HepG2 (cell line): ENCODE results near the gene TMEM97. TPM values are rescaled to one million over a fixed set of nuclear protein-coding genes. Genes with fewer than 3 reads are reported as not detected.

Experiments
- ATAC-seq: fragments of 200-7000 bp; cut with Tn5 transposase; 3 replicates; pipeline ENCODE4 v1.9.1; 2020; ENCODE audit warnings: mild to moderate bottlenecking, moderate library complexity
- BruUV-seq: library from RNA; stranded (reverse); fragments of 400-500 nt; replicated peaks from 2 replicates; lab custom pipeline; 2021; lab: Mats Ljungman, UMichigan
- CTCF ChIA-PET: fragments of 300-600 bp; formaldehyde crosslinking; extraction: SDS; loops from one replicate; lab custom pipeline; 2021; ENCODE audit warnings: low total read pairs, inconsistent platforms, low intra/inter-chr PET ratio; lab: Yijun Ruan, JAX
- POLR2A ChIA-PET: fragments of 350-600 bp; sonication (Branson Sonifier 250); formaldehyde crosslinking; loops from one replicate; lab custom pipeline; 2020; ENCODE audit warnings: antibody characterized with exemption, inconsistent platforms; lab: Yijun Ruan, JAX
- DNase-seq: peaks from one replicate; pipeline ENCODE4 v3.0.0-alpha.2; 2015; ENCODE audit warnings: low spot score
- FAIRE-seq: peaks from 3 replicates; lab custom pipeline; 2011; peaks lifted over from hg19 to GRCh38; lab: Jason Lieb, UNC
- H2AFZ ChIP-seq: one replicate; pipeline ENCODE4 v1.6.1; 2011; ENCODE audit warnings: low read length, inconsistent platforms
- H3K27ac ChIP-seq: fragments of 300-600 bp; 3 replicates; pipeline ENCODE4 v1.8.0; 2011; ENCODE audit warnings: mixed run types, mild to moderate bottlenecking, mixed read lengths, low read length, inconsistent platforms; ENCODE audit not compliant: insufficient read depth; ENCODE audit errors: extremely low read length
- H3K27me3 ChIP-seq, 2 experiments: fragments of 200-600 bp in 1 of 2; 2 replicates in 1 of 2; 3 replicates in 1 of 2; pipeline versions ENCODE4 v1.6.0 to v1.8.0; 2011; ENCODE audit warnings: low read length in 2 of 2, mild to moderate bottlenecking in 2 of 2, moderate library complexity in 2 of 2, inconsistent platforms in 1 of 2; ENCODE audit not compliant: insufficient read depth in 2 of 2, control insufficient read depth in 1 of 2
- H3K36me3 ChIP-seq, 2 experiments: fragments of 200-600 bp in 1 of 2; replicated peaks in 1 of 2; 2 replicates in 1 of 2; 3 replicates in 1 of 2; pipeline versions ENCODE4 v1.5.1 to v1.8.0; 2011; ENCODE audit warnings: low read length in 2 of 2, inconsistent platforms in 1 of 2; ENCODE audit not compliant: insufficient read depth in 2 of 2, control insufficient read depth in 1 of 2
- H3K4me1 ChIP-seq: 2 replicates; pipeline ENCODE4 v1.5.1; 2012; ENCODE audit warnings: low read length, inconsistent platforms; ENCODE audit not compliant: insufficient read depth
- H3K4me2 ChIP-seq: 2 replicates; pipeline ENCODE4 v1.6.0; 2011; ENCODE audit warnings: low read depth, low read length, inconsistent platforms
- H3K4me3 ChIP-seq, 3 experiments: fragments of 200-600 bp in 1 of 3; sonication (generic), shearing (Covaris generic) in 1 of 3; replicated peaks in 1 of 3; 2 replicates each; pipeline ENCODE4 v1.5.1; 2011 to 2016; ENCODE audit warnings: low read length in 3 of 3, inconsistent platforms in 2 of 3, low read depth in 2 of 3, mild to moderate bottlenecking in 2 of 3, control low read depth in 1 of 3, mixed read lengths in 1 of 3; ENCODE audit not compliant: insufficient read depth in 1 of 3
- H3K79me2 ChIP-seq: one replicate; pipeline ENCODE4 v1.6.1; 2011; ENCODE audit warnings: low read length, inconsistent platforms; ENCODE audit not compliant: insufficient read depth
- H3K9ac ChIP-seq: 2 replicates; pipeline ENCODE4 v1.6.0; 2011; ENCODE audit warnings: mild to moderate bottlenecking, low read depth, low read length, inconsistent platforms; ENCODE audit not compliant: insufficient read depth
- H3K9me3 ChIP-seq: 2 replicates; pipeline ENCODE4 v1.5.1; 2012; ENCODE audit warnings: mild to moderate bottlenecking, low read length
- H4K20me1 ChIP-seq: 2 replicates; pipeline ENCODE4 v1.6.0; 2011; ENCODE audit warnings: inconsistent platforms, mild to moderate bottlenecking, low read length, moderate library complexity; ENCODE audit not compliant: insufficient read depth
- ARNTL ChIP-seq: sonication (generic); formaldehyde crosslinking; IDR thresholded peaks from 2 replicates; pipeline ENCODE4 v1.4.0; 2020; ENCODE audit warnings: mild to moderate bottlenecking, missing genetic modification reagents
- CEBPG ChIP-seq: IDR thresholded peaks from 2 replicates; pipeline ENCODE4 v1.6.1; 2016
- MIER2 ChIP-seq: IDR thresholded peaks from 2 replicates; pipeline ENCODE4 v1.6.1; 2016; ENCODE audit warnings: missing biosample characterization, missing genetic modification reagents
- SP4 ChIP-seq: sonication (generic); formaldehyde crosslinking; IDR thresholded peaks from 2 replicates; pipeline ENCODE4 v1.8.1; 2023; ENCODE audit warnings: mild to moderate bottlenecking, missing genetic modification reagents
- SPEN ChIP-seq: sonication (generic); formaldehyde crosslinking; IDR thresholded peaks from 2 replicates; pipeline ENCODE4 v1.5.1; 2020; ENCODE audit warnings: low read depth, mild to moderate bottlenecking, missing genetic modification reagents
- TBX3 ChIP-seq: fragments of 450-650 bp; IDR thresholded peaks from 2 replicates; pipeline ENCODE4 v1.6.1; 2017; ENCODE audit warnings: antibody characterized with exemption, mild to moderate bottlenecking, inconsistent platforms, borderline replicate concordance
- TGIF2 ChIP-seq: IDR thresholded peaks from 2 replicates; pipeline ENCODE4 v1.6.1; 2016; ENCODE audit warnings: control low read depth, missing compliant biosample characterization
- THYN1 ChIP-seq: sonication (generic); formaldehyde crosslinking; IDR thresholded peaks from 2 replicates; pipeline ENCODE4 v1.8.1; 2023; ENCODE audit warnings: low read depth, mild to moderate bottlenecking, moderate library complexity, missing genetic modification reagents, borderline replicate concordance
- ZBTB3 ChIP-seq: sonication (generic); formaldehyde crosslinking; IDR thresholded peaks from 2 replicates; pipeline ENCODE4 v1.4.0; 2020; ENCODE audit warnings: low read depth, mild to moderate bottlenecking, moderate library complexity, missing genetic modification reagents, borderline replicate concordance
- ZBTB8A ChIP-seq: sonication (generic); formaldehyde crosslinking; IDR thresholded peaks from 2 replicates; pipeline ENCODE4 v1.4.0; 2020; ENCODE audit warnings: mild to moderate bottlenecking, low read depth, missing genetic modification reagents, borderline replicate concordance
- ZC3H4 ChIP-seq: sonication (generic); formaldehyde crosslinking; IDR thresholded peaks from 2 replicates; pipeline ENCODE4 v1.4.0; 2020; ENCODE audit warnings: missing genetic modification reagents, borderline replicate concordance
- ZMYM2 ChIP-seq: sonication (generic); formaldehyde crosslinking; IDR thresholded peaks from 2 replicates; pipeline ENCODE4 v1.8.0; 2022; ENCODE audit warnings: mild to moderate bottlenecking, missing genetic modification reagents
- ZNF607 ChIP-seq: sonication (generic); formaldehyde crosslinking; IDR thresholded peaks from 2 replicates; pipeline ENCODE4 v1.5.1; 2020; ENCODE audit warnings: missing genetic modification reagents, mild to moderate bottlenecking, borderline replicate concordance
- WGBS: methylation state at CpG from one replicate; pipeline ENCODE4 v1.1.6; 2017; ENCODE audit warnings: low lambda C conversion rate; 5-methylcytosine and 5-hydroxymethylcytosine counted together
- in situ Hi-C: cut with HindIII; loops from 2 replicates; pipeline ENCODE4 v1.10.0; 2017; ENCODE audit warnings: low pct_unique_long_range_greater_than_20kb; ENCODE audit not compliant: extremely low pct_ligation_motif_present
- intact Hi-C: fragments of 100-400 bp; cut with micrococcal nuclease; formaldehyde crosslinking; loops from one replicate; pipeline ENCODE4 v1.10.0; 2022; ENCODE audit not compliant: unreplicated experiment
- polyA plus RNA-seq, 8 experiments: library from polyadenylated mRNA; depleted of rRNA in 3 of 8; stranded (reverse) in 7 of 8; unstranded in 1 of 8; fragments of >200 nt; fragmentation: Illumina TruSeq in 4 of 8; extraction: Trizol in 4 of 8; gene quantifications; 2 replicates each; pipeline versions ENCODE4 v1.2.1 to v1.2.3, GENCODE V29; 2011 to 2016; ENCODE audit warnings: low read depth in 4 of 8, missing spikeins in 1 of 8, mixed read lengths in 1 of 8; ENCODE audit not compliant: insufficient read depth in 1 of 8
- total RNA-seq, 5 experiments: library from RNA; depleted of rRNA; stranded (reverse); fragments of >200 nt; fragmentation: Illumina TruSeq; extraction: Trizol; gene quantifications; 2 replicates each; pipeline ENCODE4 v1.2.3, GENCODE V29; 2016; ENCODE audit warnings: low read depth in 1 of 5
- TF ChIP-seq, protein P1 (sequence below): sonication (generic); formaldehyde crosslinking; IDR thresholded peaks from 2 replicates; pipeline ENCODE4 v1.4.0; 2020; ENCODE audit warnings: mild to moderate bottlenecking, missing genetic modification reagents
- TF ChIP-seq, protein P2 (sequence below): sonication (generic); formaldehyde crosslinking; IDR thresholded peaks from 2 replicates; pipeline ENCODE4 v1.8.1; 2023; ENCODE audit warnings: mild to moderate bottlenecking, missing genetic modification reagents
- TF ChIP-seq, protein P3 (sequence below): sonication (generic); formaldehyde crosslinking; IDR thresholded peaks from 2 replicates; pipeline ENCODE4 v1.9.0; 2021; ENCODE audit warnings: missing genetic modification reagents, borderline replicate concordance
- TF ChIP-seq, protein P4 (sequence below): sonication (generic); formaldehyde crosslinking; IDR thresholded peaks from 2 replicates; pipeline ENCODE4 v1.4.0; 2020; ENCODE audit warnings: missing genetic modification reagents

The TMEM97 gene
- total and polyA plus RNA-seq, 2 of the 13 experiments (the other 11 are each of a cell fraction or from before 2014, with no cell fraction given), result 69.6 to 137 TPM

DNA sequence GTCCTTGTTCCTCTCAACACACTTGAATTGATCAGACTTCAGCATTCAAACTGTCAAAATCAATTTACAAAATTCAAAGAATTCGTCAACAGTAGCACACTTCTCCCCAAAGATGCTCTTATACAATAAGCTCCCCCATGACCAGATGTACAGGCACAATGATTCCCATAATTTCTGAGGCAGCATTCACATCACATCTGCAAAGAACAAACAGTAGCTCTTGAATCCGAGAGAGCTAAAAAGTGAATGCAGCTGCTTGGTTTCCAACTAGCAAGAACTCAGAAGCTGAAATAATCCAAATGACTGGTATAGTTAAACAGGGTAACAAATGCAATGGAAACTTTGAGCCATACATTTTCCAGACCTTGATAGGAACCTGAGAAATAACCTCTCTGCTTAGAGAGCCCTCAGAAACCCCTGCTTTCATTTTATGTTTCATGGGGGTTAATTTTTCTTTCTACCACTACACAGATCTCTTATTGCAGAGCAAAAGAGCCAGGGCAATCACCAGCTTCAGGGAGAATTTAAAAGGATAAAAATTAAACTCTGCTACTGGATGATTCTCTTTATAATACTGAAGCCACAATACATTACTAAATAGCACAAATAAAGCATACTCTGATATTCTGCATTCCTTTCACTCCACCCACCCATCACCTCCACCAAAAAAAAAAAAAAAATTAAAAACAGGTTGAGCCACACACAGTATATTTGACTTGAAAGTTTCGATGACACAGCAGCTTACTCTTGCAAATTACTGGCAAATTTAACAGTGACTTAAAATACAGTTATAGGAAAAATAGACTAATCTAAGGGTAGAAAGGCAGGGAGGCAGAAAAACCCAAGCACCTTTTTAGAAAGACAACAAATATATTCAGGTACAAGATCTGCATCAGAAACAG lies 23.1 kb upstream of the TMEM97 start:
- POLR2A ChIA-PET, result no interaction called here
- Histone ChIP-seq H3K4me3 (no peak overlapping the region), H3K27ac (no peak overlapping the region), H3K27me3 (no peaks in the 10 kb centered on the region; a peak in 1 of 5 replicates), H2AFZ (no peak overlapping the region), H3K79me2 (no peaks in the 10 kb centered on the region), H4K20me1 (no peaks in the 10 kb centered on the region), H3K36me3 (no peaks in the 10 kb centered on the region), H3K9me3 (no peaks in the 10 kb centered on the region), H3K4me1 (peaks cover 16% of the 10 kb centered on the region), H3K4me2 (no peak overlapping the region), H3K9ac (no peak overlapping the region)
- ATAC-seq (no peak), DNase-seq (no peak), FAIRE-seq (no peak)
- intact Hi-C loops (no loop called here), in situ Hi-C loops (no loop called here)
- 20% methylated on average over 3 of the region's 3 CpGs for WGBS
- CTCF ChIA-PET, result no interaction called here
- BruUV-seq, result no TSS peak
- no peak for TF ChIP-seq ARNTL (CRISPR knock-in tag)
- no peak for TF ChIP-seq SP4 (CRISPR knock-in tag)
- no peak for TF ChIP-seq SPEN (CRISPR knock-in tag)
- TF ChIP-seq, protein P1, sequence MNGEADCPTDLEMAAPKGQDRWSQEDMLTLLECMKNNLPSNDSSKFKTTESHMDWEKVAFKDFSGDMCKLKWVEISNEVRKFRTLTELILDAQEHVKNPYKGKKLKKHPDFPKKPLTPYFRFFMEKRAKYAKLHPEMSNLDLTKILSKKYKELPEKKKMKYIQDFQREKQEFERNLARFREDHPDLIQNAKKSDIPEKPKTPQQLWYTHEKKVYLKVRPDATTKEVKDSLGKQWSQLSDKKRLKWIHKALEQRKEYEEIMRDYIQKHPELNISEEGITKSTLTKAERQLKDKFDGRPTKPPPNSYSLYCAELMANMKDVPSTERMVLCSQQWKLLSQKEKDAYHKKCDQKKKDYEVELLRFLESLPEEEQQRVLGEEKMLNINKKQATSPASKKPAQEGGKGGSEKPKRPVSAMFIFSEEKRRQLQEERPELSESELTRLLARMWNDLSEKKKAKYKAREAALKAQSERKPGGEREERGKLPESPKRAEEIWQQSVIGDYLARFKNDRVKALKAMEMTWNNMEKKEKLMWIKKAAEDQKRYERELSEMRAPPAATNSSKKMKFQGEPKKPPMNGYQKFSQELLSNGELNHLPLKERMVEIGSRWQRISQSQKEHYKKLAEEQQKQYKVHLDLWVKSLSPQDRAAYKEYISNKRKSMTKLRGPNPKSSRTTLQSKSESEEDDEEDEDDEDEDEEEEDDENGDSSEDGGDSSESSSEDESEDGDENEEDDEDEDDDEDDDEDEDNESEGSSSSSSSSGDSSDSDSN (CRISPR knock-in tag), result no peak
- TF ChIP-seq, protein P2, sequence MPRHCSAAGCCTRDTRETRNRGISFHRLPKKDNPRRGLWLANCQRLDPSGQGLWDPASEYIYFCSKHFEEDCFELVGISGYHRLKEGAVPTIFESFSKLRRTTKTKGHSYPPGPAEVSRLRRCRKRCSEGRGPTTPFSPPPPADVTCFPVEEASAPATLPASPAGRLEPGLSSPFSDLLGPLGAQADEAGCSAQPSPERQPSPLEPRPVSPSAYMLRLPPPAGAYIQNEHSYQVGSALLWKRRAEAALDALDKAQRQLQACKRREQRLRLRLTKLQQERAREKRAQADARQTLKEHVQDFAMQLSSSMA (CRISPR knock-in tag), result no peak
- no peak for TF ChIP-seq THYN1 (CRISPR knock-in tag)
- TF ChIP-seq MIER2 (CRISPR knock-in tag), result no peak
- TF ChIP-seq ZC3H4 (CRISPR knock-in tag), result no peak
- no peak for TF ChIP-seq TGIF2 (CRISPR knock-in tag)
- TF ChIP-seq, protein P3, sequence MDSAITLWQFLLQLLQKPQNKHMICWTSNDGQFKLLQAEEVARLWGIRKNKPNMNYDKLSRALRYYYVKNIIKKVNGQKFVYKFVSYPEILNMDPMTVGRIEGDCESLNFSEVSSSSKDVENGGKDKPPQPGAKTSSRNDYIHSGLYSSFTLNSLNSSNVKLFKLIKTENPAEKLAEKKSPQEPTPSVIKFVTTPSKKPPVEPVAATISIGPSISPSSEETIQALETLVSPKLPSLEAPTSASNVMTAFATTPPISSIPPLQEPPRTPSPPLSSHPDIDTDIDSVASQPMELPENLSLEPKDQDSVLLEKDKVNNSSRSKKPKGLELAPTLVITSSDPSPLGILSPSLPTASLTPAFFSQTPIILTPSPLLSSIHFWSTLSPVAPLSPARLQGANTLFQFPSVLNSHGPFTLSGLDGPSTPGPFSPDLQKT (CRISPR knock-in tag), result no peak
- no peak for TF ChIP-seq ZBTB8A (CRISPR knock-in tag)
- no peak for TF ChIP-seq ZBTB3 (CRISPR knock-in tag)
- TF ChIP-seq, protein P4, sequence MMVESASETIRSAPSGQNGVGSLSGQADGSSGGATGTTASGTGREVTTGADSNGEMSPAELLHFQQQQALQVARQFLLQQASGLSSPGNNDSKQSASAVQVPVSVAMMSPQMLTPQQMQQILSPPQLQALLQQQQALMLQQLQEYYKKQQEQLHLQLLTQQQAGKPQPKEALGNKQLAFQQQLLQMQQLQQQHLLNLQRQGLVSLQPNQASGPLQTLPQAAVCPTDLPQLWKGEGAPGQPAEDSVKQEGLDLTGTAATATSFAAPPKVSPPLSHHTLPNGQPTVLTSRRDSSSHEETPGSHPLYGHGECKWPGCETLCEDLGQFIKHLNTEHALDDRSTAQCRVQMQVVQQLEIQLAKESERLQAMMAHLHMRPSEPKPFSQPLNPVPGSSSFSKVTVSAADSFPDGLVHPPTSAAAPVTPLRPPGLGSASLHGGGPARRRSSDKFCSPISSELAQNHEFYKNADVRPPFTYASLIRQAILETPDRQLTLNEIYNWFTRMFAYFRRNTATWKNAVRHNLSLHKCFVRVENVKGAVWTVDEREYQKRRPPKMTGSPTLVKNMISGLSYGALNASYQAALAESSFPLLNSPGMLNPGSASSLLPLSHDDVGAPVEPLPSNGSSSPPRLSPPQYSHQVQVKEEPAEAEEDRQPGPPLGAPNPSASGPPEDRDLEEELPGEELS (CRISPR knock-in tag), result no peak
- TF ChIP-seq ZMYM2, result no peak
- TF ChIP-seq CEBPG (CRISPR knock-in tag), result no peak
- no peak for TF ChIP-seq TBX3
- no peak for TF ChIP-seq ZNF607 (CRISPR knock-in tag)
